B cell (primary cell): ENCODE measurements around the gene LRSAM1.

Experiments used
- EZH2 ChIP-seq: IDR thresholded peaks from 2 replicates; pipeline ENCODE4 v1.6.1; 2012; ENCODE audit warnings: borderline replicate concordance, low read depth, mild to moderate bottlenecking, moderate library complexity, low read length; ENCODE audit not compliant: insufficient read depth, poor library complexity, severe bottlenecking
- TF ChIP-seq, protein P1 (sequence below): fragments of 200-600 bp; IDR thresholded peaks from one replicate; pipeline ENCODE4 v1.8.0; 2022; ENCODE audit warnings: antibody characterized with exemption, mild to moderate bottlenecking

DNA sequence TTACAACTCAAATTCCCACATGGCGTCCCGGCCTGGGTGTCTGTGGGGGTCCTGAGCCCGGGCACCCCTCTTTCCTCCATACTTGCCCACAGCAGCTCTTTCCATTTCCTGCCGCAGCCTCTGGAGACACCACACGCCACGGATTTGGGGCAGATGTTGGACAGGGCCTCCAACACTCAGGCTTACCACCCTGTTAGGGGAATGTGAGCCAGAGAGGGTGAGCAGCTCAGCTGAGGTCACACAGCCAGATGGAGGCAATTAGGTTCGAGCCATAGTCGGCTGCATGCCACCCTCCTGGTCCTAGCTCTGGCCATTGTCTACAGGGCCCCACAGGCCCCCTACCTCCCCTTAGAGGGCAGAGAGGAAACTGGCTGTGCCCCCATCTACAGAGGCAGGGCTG is 85.2 kb downstream of the LRSAM1 start:
- TF ChIP-seq, protein P1, sequence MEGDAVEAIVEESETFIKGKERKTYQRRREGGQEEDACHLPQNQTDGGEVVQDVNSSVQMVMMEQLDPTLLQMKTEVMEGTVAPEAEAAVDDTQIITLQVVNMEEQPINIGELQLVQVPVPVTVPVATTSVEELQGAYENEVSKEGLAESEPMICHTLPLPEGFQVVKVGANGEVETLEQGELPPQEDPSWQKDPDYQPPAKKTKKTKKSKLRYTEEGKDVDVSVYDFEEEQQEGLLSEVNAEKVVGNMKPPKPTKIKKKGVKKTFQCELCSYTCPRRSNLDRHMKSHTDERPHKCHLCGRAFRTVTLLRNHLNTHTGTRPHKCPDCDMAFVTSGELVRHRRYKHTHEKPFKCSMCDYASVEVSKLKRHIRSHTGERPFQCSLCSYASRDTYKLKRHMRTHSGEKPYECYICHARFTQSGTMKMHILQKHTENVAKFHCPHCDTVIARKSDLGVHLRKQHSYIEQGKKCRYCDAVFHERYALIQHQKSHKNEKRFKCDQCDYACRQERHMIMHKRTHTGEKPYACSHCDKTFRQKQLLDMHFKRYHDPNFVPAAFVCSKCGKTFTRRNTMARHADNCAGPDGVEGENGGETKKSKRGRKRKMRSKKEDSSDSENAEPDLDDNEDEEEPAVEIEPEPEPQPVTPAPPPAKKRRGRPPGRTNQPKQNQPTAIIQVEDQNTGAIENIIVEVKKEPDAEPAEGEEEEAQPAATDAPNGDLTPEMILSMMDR = no peak
- TF ChIP-seq EZH2 = no peak
